GM12891 (cell line): ENCODE measurements around the gene PIK3R1.

Experiments used
- PAX5 ChIP-seq: IDR thresholded peaks from 2 replicates; pipeline ENCODE4 v1.6.1; 2011; ENCODE audit warnings: low read length, moderate library complexity, mild to moderate bottlenecking; ENCODE audit not compliant: insufficient read depth, severe bottlenecking
- POLR2A ChIP-seq: IDR thresholded peaks from 2 replicates; pipeline ENCODE4 v1.6.1; 2011; ENCODE audit warnings: low read depth, low read length, control low read depth
- POLR2AphosphoS5 ChIP-seq: IDR thresholded peaks from 2 replicates; pipeline ENCODE4 v1.6.1; 2011; ENCODE audit warnings: low read depth, low read length, control low read depth
- SPI1 ChIP-seq: IDR thresholded peaks from 2 replicates; pipeline ENCODE4 v1.6.1; 2011; ENCODE audit warnings: low read depth, low read length, control low read depth
- TAF1 ChIP-seq: IDR thresholded peaks from 2 replicates; pipeline ENCODE4 v1.6.1; 2011; ENCODE audit warnings: low read depth, low read length, control low read depth

- TF ChIP-seq POLR2AphosphoS5 (no peak), POLR2A (no peak), PAX5 (no peak), TAF1 (no peak), SPI1 (no peak)
Observed at GRCh38 chr5:68173007-68173406, 42.5 kb upstream of the PIK3R1 start.
